SIG-M5 treated with dmso at 0.1 percent for 504 hours (cell line): Measurements from ENCODE around the gene CWC27.

Experiments used
- DNase-seq: peaks from one replicate; lab custom pipeline; 2025; ENCODE audit not compliant: unreplicated experiment; lab: John Stamatoyannopoulos, UW

The CWC27 gene

GRCh38 chr5:64768358-64769312 lies at the start of gene CWC27, which contains the start of gene SREK1IP1:
Gene CWC27 (plus strand): TSS chr5:64768930. CDS start chr5:64769147, 217 bp downstream.
Gene SREK1IP1 (minus strand): TSS chr5:64768691. CDS start chr5:64768517, 174 bp downstream.
- DNase-seq: peak; percentile 94

- no peak for DNase-seq
Measured at GRCh38 chr5:64722588-64722987, 46.1 kb upstream of the CWC27 start.

- no peak for DNase-seq
Measured at GRCh38 chr5:64727150-64727549, 41.6 kb upstream of the CWC27 start.

- no peak for DNase-seq
Measured at GRCh38 chr5:64742411-64742810, 26.3 kb upstream of the CWC27 start.

DNA sequence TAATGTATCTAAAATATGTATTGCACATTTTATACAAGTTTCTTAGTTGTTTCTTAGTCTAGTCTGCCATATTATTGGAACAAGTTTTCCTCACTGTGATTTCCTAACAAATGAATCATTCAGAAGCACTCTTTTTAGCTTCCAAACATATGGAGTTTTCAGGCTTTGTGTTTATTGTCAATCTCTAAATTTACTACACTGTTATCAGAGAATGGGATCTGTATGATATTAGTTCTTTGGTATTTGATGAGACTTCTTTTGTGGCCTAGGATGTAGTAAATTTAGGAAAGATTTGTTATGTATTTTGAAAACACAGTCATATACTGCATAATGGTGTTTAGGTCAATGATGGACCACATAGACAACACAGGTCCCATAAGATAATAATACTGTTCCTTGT lies 25.9 kb upstream of the CWC27 start:
- DNase-seq: no peak

GRCh38 chr5:64744914-64745313 lies 23.8 kb upstream of the CWC27 start:
- no peak for DNase-seq

DNA sequence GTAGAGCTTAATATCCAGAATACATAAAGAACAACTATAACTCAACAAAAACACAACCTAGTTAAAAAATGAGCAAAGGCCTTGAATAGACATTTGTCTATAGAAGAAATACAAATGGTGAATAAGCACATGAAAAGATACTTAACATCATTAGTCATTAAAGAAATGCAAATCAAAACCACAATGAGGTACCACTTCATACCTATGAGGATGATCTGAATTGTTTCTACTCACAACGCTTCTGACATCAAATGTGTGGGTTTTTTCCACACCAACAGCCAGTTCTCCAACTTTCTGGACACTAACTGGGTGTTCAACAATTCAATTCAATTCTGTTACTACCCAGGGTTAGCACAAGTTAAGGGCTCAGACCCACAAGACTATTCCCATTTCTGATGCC lies 22.3 kb upstream of the CWC27 start:
- no peak for DNase-seq

- no peak for DNase-seq
Measured at GRCh38 chr5:64749385-64749784, 19.3 kb upstream of the CWC27 start.

DNA sequence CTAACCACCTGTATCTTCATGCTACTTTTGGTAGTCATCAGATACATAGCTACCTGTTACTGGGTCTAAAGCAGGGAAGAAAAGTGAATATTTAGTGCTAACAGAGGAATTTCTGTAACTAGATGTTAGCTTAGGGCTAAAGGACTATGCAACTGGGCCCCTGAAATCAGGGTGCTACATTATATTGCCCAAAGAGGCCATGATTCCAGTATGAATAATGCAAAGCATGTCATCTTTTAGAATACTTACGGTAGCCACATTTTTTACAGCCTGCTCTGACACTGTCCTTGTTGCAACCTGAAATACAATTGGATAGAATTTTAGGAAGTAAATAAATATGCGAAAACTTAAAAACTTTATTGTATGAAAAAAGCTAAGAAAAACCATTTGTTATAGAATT lies 14.7 kb upstream of the CWC27 start:
- DNase-seq: no peak

- no peak for DNase-seq
Measured at GRCh38 chr5:64758901-64759300, 9.8 kb upstream of the CWC27 start.

GRCh38 chr5:64759960-64760660 lies 8.6 kb upstream of the CWC27 start:
- DNase-seq: no peak

DNA sequence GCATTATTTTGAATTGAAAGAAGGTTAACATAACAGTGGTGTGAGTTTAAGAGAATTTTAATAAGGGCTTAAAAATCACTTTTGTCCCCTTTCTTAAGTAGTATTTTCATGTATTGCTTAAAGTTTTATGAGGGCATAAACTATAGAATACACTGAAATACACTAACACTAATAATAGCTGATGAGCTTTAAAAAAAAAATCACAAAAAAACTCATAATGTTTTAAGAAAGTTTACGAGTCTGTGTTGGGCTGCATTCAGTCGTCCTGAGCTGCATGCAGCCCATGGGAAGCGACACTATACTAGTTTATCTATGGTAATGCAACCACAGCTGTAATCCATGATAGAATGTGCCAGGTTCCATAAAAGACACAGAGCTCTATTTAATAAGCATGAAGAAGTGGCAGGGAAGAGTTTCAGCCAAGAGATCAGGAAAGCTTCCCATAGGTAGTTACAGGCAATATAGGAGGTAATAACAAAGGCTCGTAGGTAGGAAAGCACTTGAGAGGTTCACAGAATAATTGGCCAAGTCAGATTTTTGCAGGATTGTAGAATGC lies 4.7 kb upstream of the CWC27 start:
- no peak for DNase-seq

DNA sequence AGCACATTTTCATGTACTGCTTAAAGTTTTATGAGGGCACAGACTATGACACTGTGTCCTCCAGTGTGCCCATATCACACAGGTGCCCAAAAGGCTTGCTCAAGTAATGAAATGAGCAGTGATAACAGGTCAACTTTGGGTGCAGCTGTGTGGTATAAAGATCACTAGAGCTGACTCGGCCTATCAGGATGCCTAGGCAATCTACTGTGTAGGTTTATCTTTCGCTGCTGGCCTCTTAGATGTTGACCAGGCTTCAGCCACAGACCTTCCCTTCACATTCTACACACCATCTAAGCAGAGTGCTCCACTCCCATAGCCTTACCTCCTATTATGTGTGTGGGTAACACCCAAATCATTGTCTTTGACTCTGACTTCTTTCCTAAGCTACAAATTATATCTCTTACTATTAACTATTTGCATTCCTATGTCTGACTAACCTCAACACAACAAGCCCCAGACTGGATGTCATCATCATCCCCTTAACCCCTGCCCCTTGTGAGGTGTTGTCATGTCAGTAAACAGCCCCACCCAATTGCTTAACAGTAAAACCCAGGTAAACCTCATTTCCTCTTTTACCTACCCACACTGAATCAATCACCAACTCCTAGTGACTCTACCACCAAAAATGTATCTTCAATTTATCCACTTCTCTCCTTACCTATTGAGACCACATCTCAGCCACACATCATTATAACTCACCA lies 2.8 kb upstream of the CWC27 start:
- DNase-seq: no peak

GRCh38 chr5:64766941-64767340 lies 1.8 kb upstream of the CWC27 start:
- DNase-seq: peak; percentile 79

DNA sequence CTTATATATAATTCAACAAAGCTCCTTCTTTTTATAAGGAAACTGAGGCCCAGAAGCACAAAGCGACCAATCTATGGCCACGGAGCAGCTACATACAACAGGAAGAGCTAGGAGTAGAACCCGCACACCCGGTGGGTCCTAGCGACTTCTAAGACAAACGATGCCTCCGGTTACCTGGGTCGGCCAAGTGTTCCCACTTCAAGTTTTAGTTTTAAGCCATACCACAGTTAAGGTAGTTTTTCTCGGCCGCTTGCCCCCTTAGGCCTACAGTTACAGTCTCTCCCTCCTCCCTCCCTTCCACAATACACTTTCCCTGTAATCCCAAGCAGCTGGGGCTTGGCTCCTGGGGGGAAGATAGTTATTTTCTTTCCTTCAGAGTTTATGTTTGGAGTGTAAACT lies 772 bp upstream of the CWC27 start:
- DNase-seq: no peak

- no peak for DNase-seq
Measured at GRCh38 chr5:64769855-64770254, 1.1 kb downstream of the CWC27 start.

GRCh38 chr5:64771736-64772135 lies 3.0 kb downstream of the CWC27 start:
- DNase-seq: no peak

DNA sequence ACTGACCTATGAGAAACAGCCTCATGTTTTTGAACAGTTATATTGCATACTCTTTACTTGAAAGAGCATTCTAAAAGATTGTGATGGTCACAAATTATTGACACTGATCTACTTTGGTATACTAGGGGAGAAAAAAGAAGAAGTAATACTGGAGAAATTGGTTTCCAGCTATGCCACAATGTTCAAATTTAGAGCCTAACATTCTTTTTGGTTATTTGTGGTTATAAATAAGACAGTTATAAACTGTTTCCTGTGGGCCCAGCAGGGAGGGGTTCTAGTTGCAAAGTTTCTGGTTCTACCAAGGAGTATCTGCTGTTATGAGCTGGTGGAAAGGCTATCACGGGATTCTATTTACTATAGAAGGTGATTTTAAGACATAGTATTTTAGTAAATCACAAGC lies 4.8 kb downstream of the CWC27 start:
- DNase-seq: peak; percentile 82

DNA sequence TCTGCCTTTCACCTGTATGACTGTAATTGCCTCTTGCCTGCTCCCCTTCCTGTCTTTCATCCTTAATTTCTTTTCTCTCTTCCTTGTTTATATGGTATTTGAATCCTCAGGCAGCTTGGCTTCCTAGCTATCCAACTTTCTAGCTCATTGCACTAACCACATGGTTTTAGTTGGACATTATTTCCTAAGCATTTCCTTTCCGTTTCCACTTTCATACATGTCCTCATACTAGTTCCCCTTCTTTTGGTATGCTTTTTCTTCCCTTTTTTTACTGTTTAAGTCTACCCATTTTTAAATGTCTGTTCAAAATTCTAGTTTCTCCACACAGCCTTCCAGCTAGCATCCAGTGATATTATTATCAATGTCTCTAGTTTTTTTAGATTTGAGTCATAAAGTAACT lies 6.6 kb downstream of the CWC27 start:
- peak; percentile 91 for DNase-seq

- peak; percentile 75 for DNase-seq
Measured at GRCh38 chr5:64784451-64785025, 15.8 kb downstream of the CWC27 start.

DNA sequence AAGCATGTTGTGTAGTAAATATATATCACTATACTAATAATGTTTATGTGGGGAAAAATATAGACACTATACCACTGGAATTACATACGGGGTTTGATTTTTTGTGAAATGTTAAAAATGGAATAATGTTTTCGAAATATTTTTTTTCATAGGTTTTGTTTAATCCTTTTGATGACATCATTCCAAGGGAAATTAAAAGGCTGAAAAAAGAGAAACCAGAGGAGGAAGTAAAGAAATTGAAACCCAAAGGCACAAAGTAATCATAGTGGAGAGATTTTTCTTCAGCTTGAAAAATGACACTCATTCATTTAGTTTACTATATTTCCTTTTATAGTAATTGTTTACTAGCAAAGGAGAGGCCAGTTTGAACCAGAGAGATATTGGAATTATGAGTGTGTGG lies 17.6 kb downstream of the CWC27 start:
- no peak for DNase-seq
